Hippocampal formation (tissue), 2 donors: ENCODE measurements around the gene SINHCAF.
"Not testable (repeated sequence)": the region's sequence is repeated elsewhere in the genome, so short reads cannot be mapped to it uniquely, and the experiment has no call there.

Source experiments
- DNase-seq, 2 donors: peaks; one replicate each; lab custom pipeline; 2025; lab: John Stamatoyannopoulos, UW

The SINHCAF gene

GRCh38 chr12:31325877-31326631, at the start of gene SINHCAF:
TSS of gene SINHCAF (minus strand) at chr12:31326150. CDS start at chr12:31298204, 27,946 bp downstream.
- peak; percentile 94 to 96 for DNase-seq

GRCh38 chr12:31375422-31375821, 49.5 kb upstream of the SINHCAF start:
- DNase-seq: not testable (repeated sequence)

- DNase-seq: no peak
Observed at GRCh38 chr12:31371256-31371620, 45.3 kb upstream of the SINHCAF start.

- DNase-seq: no peak
Observed at GRCh38 chr12:31370531-31371255, 44.7 kb upstream of the SINHCAF start.

- no peak for DNase-seq
Observed at GRCh38 chr12:31369712-31370521, 44.0 kb upstream of the SINHCAF start.

GRCh38 chr12:31368666-31369361, 42.9 kb upstream of the SINHCAF start:
- DNase-seq: no peak

GRCh38 chr12:31366104-31366621, 40.2 kb upstream of the SINHCAF start:
- DNase-seq: no peak

- no peak for DNase-seq
Observed at GRCh38 chr12:31363831-31364230, 37.9 kb upstream of the SINHCAF start.

- DNase-seq: no peak
Observed at GRCh38 chr12:31363416-31363809, 37.5 kb upstream of the SINHCAF start.

GRCh38 chr12:31362759-31363415, 36.9 kb upstream of the SINHCAF start:
- DNase-seq: peak in 1 of 2 donors; percentile 3

- no peak for DNase-seq
Observed at GRCh38 chr12:31362115-31362758, 36.3 kb upstream of the SINHCAF start.

- no peak for DNase-seq
Observed at GRCh38 chr12:31361730-31362114, 35.8 kb upstream of the SINHCAF start.

GRCh38 chr12:31355747-31356107, 29.8 kb upstream of the SINHCAF start:
- DNase-seq: no peak

GRCh38 chr12:31353750-31354708, 28.1 kb upstream of the SINHCAF start:
- DNase-seq: peak in 1 of 2 donors; percentile 6

- no peak for DNase-seq
Observed at GRCh38 chr12:31346267-31346666, 20.3 kb upstream of the SINHCAF start.

- no peak for DNase-seq
Observed at GRCh38 chr12:31343139-31343538, 17.2 kb upstream of the SINHCAF start.

GRCh38 chr12:31342286-31342685, 16.3 kb upstream of the SINHCAF start:
- DNase-seq: no peak

- no peak for DNase-seq
Observed at GRCh38 chr12:31339831-31340622, 14.1 kb upstream of the SINHCAF start.

GRCh38 chr12:31337952-31338351, 12.0 kb upstream of the SINHCAF start:
- DNase-seq: no peak
